NCI-H128 (cell line): Measurements from ENCODE around the gene KRTAP27-1.

Source experiments
- DNase-seq: peaks from one replicate; lab custom pipeline; 2025; ENCODE audit not compliant: unreplicated experiment; lab: John Stamatoyannopoulos, UW

The KRTAP27-1 gene

DNA sequence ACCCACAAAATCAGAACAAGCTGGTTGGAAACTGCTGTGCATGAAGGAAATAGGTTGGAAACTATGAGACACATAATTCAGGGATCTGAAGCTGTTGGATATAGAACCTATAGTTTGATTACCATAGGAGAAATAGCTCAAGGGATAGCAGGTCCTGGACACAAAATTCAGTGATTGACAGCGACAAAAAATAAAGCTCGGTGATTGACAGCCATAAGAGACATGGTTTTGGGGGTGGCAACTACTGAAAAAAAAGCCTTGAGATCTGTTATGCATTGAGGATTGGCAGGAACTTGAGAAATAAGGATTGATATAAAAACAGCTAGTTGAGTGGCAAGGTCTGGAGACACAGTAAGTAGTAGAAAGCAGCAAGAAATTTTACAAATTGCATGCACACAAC is 48.3 kb downstream of the KRTAP27-1 start, which contains the start of gene KRTAP25-1:
KRTAP25-1 (minus strand) TSS at position 300 of the 400 bp plus-strand sequence; CDS start at position 276, 24 bp downstream.
- DNase-seq: no peak
